Measurements from ENCODE around the gene RTCB.

The RTCB gene

GRCh38 chr22:32411829-32412592 lies at the start of gene RTCB:
Gene RTCB, minus strand, starts transcription at chr22:32412247. Its CDS starts 91 bp downstream, at chr22:32412156.
- DNase-seq = peak; percentile 97

GRCh38 chr22:32457031-32457430 lies 45.0 kb upstream of the RTCB start:
- DNase-seq = no peak

GRCh38 chr22:32448980-32449379 lies 36.9 kb upstream of the RTCB start:
- DNase-seq = no peak

- DNase-seq = no peak
Observed at GRCh38 chr22:32446321-32446720, 34.3 kb upstream of the RTCB start.

- peak; percentile 7 for DNase-seq
Observed at GRCh38 chr22:32444068-32444467, 32.0 kb upstream of the RTCB start.

DNA sequence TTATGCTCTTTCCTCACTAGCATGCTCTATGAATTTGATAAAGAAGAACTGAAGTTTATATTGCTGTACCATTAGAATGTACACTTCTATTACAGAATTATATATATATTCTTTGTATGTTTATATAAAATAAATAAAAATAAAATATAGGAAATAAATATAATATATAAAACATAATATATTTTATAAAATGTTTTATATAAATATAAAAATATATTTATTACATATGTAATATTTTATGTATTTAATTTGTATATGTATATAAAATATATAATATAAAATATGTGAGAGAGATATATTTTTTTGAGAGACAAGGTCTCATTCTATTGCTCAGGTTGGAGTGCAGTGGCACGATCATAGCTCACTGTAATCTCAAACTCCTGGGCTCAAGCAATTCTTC lies 18.3 kb upstream of the RTCB start:
- DNase-seq = no peak

DNA sequence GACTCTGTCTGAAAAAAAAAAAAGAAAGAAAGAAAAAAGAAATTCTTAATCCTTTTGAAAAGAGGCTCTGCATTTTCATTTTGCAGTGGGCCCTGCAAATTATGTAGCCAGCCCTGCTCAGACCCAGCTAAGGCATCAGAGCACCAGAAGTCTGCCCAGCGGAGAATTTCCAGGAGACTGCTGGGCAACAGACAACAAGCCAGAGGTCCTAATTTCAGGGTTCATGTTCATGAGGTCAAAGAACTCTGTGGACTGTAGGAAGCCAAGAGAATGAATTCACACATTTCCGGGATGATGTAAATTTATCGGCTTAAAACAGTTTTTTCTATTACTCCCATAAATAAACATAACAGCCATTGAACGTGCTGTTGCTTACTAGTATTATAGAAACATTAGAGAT lies 14.8 kb upstream of the RTCB start:
- no peak for DNase-seq

GRCh38 chr22:32423664-32424063 lies 11.6 kb upstream of the RTCB start:
- DNase-seq = no peak

GRCh38 chr22:32422062-32422461 lies 10.0 kb upstream of the RTCB start:
- no peak for DNase-seq

DNA sequence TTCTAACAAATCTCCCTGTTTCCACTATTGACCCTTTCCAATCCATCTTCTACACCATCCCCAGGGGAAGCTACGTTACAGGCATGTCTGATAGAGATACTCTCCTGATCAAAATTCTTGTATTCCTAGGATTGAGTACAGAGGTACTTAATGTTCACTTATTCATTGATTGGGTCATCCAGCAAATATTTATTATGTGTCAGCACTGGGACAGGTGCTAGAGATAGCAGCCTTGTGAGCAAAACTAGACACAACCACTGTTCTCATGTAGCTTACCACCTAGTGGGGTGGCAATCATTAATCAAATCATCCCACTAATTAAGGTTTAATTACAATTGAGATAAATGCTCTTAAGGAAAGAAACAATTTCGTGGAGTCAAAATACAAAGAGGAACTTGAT lies 9.4 kb upstream of the RTCB start:
- no peak for DNase-seq

DNA sequence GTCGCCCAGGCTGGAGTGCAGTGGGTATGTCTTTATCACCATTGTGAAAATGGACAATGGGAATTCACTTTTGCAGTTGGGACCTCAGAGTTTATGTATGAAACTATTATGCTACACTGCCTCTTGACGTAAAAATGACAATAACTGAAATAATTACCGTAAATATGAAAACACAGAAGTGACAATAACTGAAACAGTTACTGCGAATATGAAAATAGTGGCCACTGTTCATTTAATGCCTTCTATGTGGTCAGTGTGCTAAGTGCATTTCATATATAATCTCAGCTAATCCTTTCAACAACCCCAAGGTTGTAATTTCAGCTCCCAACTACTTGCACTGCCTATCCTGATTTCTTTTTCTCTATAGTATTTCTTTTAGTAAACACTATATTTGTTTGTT lies 5.9 kb upstream of the RTCB start:
- DNase-seq = no peak

GRCh38 chr22:32416556-32417085 lies 4.6 kb upstream of the RTCB start:
- no peak for DNase-seq

- DNase-seq = no peak
Observed at GRCh38 chr22:32414191-32414590, 2.1 kb upstream of the RTCB start.

GRCh38 chr22:32413719-32414118 lies 1.7 kb upstream of the RTCB start:
- DNase-seq = no peak

- DNase-seq = peak; percentile 14
Observed at GRCh38 chr22:32411402-32411801, 645 bp downstream of the RTCB start.

DNA sequence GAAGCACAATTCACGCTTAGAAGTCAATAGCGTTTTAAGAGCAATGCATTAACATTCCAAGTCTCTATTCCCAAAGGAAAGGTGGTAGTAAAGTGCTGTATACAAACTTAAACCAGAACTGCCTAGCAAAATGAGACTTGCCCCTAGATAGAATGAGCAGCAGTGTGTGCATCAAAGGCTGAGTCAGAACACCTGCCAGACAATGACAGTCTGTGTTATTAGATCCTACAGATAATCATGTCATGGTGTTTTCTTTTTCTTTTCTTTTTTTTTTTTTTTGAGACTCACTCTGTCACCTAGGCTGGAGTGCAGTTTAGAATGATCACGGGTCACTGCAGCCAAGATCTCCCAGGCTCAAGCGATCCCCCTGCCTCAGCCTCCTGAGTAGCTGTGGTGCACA lies 1.6 kb downstream of the RTCB start:
- no peak for DNase-seq

DNA sequence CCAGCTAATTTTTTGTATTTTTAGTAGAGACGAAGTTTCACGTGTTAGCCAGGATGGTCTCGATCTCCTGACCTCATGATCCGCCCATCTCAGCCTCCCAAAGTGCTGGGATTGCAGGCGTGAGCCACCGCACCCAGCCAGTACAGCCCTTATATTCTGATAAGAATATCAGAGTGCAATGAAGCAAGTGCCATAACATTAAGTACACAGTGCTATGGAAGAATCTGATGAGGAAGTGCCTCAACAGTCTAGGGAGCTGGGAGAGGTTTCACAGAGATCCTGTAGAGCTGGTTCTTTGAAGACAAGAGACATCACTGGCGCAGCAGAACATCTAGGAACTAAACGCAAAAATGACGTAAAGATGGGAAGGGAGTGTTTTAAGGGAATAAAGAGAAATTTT lies 2.1 kb downstream of the RTCB start:
- no peak for DNase-seq

DNA sequence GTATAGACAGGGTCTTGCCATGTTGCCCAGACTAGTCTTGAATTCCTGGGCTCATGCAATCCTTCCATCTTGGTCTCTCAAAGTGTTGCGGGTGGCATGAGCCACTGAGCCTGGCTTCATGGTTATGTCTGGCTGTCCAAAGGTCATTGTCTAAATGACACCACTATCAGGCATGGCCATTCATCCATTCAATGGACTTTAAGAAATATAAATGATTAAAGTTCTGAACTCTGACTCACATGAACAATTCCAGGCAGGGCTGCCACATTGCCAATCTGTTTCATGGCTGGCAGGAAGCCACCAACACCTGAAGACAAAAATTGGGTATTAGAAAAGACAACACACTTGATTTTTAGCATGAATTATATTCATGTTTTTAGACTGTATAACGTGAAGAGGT lies 4.1 kb downstream of the RTCB start:
- DNase-seq = no peak

GRCh38 chr22:32407312-32407711 lies 4.7 kb downstream of the RTCB start:
- DNase-seq = no peak

DNA sequence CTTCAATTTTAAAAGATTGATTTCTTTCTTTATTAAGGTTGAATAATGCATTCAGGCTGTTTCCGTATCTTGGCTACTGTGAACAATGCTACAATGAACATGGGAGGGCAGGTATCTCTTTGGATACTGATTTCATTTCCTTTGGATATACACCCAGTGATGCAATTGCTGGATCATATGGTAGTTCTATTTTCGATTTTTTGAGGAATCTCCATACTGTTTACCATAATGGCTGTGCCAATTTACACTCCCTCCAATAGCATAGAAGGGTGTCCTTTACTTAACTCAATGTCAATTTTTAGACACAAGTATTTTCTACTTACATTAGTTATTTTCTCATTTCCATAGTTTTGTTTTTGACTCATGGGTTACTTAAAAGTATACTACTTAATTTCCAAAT lies 8.0 kb downstream of the RTCB start:
- DNase-seq = no peak

DNA sequence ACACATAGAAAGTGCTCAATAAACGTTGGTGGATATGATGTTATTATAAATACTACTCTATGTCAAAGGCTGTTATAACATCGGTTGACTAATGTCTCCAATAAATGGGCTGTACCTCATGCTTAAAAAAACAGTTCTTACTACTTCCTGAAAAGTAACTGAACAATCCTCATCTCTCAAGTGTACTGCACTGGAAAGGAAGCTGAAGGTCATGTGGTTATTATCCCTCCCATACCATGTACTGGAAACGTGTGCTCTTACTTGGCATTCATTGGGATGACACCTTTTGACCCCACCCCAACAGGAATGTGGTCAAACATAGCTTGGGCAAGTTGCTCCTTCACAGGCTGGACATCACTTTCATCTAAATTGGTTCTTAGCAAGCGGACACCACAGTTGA lies 10.6 kb downstream of the RTCB start:
- no peak for DNase-seq

- DNase-seq = no peak
Observed at GRCh38 chr22:32396746-32397145, 15.3 kb downstream of the RTCB start.

DNA sequence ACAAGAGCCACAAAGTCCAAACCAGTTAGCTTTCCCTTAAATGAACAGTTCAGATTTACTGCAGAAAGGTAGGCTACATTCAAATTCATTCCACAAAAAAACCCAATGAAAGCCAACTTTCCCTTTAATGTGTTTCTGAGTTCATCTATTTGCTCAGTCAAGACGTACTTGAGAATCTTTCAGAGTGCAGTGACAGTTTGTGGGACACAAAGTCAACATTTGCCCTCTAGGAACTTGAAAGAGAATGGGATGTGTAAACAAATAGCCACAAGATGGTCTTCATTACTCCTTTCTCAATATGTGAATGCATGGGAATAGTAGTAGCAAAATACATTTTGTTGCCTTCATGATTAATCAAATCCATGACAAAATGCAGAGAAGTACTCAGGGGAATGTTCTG lies 15.8 kb downstream of the RTCB start:
- no peak for DNase-seq

DNA sequence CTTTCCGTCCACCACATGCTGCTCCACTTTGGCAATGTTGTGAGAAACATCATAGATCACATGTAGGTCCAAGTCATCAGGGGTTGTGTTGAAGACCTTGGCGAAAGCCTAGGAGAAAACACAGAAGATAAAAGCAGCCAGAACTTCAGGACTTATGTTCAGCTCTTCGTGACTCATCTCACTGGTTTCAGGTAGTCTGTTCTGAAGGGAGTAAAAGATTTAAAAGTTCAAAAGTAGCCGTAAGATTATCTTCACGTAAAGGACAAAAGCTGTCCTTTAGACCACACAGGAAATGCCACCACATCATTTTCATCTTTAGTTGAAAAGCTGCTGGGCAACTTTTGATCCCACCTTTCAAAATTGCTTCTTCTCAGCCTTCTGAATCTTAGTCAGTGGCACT lies 16.9 kb downstream of the RTCB start:
- DNase-seq = no peak

DNA sequence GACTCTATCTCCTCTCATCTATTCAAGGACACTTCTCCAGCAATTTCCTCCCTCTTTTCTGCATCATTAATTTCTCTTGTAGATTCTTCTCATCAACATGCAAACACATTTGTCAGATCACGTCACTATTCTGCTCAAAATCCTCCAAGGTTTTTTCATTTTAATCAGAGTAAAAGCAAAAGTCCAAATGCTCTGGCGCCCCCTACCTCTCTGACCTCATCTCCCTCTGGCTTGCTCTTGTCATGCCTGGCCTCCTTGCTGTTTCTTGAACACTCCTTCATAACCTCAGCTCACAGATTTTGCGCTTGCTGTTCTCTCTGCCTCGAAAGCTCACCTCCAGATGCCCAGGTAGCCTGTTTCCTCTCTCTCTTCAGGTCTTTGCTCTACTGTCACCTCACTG lies 22.4 kb downstream of the RTCB start:
- DNase-seq = peak; percentile 19

Measured in stimulated activated CD4-positive, alpha-beta T cell treated with anti-CD3 and anti-CD28 coated beads, Interleukin-4, amount 100 ng/mL, for 1 hour (primary cell).